HG03196 (cell line): ENCODE data around the gene GLTP.

Experiments used
- ATAC-seq: cut with Tn5 transposase; IDR thresholded peaks from one replicate; pipeline ENCODE4 v1.9.1; 2021; ENCODE audit not compliant: unreplicated experiment

The GLTP gene

DNA sequence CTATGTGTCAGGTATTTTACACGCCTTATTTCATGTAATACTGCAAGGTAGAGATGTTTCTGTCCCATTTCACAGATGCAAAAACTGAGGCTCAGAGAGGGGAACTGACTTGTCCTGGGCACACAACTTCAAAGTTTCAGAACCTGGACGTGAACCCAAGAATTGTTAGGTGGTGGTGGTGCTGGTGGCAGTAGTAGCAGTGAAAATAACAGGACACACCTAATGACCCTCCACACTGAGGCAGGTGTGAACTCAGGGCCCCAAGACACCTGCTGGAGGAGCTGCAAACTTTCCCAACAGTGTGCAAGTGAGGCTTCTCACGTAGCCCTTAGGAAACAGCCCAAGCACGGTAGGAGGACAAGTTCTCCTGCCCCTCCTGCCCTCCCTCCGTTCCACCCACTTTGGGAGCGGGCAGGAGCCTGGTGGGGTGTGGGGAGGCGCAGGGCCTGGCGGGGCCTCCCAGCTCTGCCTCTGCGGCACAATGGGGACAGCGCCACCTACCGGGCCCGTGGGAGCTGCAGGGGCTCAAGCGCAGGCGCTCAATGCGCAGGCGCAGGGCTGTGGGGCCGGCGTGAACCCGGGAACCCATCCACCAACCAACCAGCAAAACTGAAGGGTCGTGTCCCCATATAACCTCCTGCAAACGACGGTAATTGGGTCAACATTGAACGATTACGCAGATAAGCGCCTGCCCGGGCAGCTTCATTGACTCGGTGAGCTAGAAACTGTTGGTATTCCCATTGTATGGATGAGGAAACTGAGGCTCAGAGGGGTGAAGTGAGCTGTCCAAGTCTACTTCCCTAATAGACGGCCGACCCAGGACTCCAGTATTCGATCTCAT is 35.1 kb downstream of the GLTP start:
- peak; percentile 70 for ATAC-seq

- no peak for ATAC-seq
Observed at GRCh38 chr12:109844091-109844490, 36.2 kb downstream of the GLTP start.

DNA sequence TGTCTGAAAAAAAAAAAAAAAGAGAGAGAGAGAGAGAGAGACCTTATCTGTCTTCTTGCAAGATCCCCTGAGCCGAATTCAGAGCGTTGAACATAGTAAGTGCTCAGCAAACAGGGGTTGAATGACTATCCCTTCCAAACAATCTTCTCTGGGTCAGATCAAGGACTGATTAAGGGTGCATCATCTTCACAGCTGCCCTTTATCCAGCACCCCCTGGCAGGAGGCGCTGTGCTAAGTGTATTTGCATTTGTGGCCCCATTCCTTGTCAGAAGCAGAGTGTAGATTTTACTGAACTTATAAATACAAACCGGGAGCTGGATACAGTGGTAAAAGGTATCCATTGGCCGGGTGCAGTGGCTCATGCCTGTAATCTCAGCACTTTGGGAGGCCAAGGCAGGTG is 38.3 kb downstream of the GLTP start:
- no peak for ATAC-seq

DNA sequence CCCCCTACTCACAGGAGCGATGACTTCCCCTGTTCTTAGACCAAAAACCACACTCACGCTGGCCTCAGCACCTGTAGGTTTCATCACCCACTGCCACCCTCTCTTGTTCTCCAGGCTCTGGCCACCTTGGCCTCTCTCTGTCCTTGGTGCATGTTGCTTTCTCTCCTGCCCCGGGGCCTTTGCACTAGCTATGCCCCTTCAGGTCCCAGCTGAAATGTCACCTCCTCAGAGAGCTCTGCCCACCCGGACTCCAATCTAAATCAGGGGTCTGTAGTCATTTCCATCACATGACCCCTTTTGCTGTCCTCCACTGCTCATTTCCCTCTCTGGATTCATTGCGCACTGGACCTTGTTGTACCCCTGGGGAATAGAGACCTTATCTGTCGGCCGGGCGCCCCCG is 39.0 kb downstream of the GLTP start:
- no peak for ATAC-seq

GRCh38 chr12:109840305-109841074 is 39.9 kb downstream of the GLTP start:
- ATAC-seq = no peak

DNA sequence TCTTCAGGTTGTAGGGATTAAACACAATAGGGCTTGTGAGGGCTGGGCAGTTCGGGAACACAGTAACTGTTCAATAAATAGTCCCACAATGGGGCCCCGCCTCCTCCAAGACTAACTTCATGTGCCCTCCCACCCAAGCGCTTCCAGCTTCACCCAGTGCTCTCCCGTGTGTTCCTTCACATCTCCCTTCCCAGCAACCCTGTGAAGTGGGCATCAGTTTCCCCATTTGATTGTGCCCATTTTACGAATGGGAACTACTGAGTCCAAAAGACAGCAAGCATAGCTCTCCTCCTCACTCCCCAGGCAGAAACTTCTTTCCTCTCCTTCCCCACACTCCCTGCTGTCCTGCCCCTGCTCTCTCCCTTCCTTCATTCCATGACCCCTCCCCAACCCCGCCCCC is 40.9 kb downstream of the GLTP start:
- no peak for ATAC-seq

DNA sequence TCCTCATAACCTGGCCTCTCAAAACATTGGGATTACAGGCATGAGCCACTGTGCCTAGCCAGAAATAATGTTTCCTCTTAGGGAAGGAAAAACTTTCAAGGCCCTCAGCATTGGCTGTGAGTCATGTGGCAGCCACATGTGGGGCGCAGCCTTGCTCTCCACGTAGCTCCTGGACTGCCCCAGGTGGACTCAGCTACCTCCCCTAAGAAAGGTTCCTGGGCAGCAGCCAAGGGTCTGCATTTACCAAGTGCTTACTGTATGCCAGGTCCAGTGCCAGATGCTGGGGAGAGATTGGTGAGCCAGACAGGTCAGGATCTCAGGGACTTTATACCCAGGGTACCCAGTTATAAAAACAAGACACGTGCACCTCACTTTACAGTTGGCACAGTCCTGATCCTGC is 43.4 kb downstream of the GLTP start:
- ATAC-seq = no peak

DNA sequence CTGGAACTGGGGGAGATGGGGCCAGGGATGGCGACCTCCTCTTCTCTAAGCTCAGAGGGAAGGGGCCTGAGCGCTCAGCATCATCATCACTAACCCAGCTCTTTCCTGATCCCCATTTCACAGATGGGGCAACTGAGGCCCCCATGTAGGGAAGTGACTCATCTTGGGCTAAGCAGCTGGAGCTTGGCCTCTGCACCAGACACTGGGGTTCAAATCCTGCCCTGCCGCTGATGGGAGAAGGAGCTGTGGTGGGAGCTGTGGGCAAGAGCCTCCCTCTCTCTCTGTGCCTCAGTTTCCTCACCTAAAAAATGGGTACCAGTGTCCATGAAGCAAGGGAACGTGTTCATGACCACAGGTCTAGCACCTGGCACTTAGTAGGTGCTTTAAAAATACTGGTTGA is 44.5 kb downstream of the GLTP start:
- ATAC-seq = no peak

- ATAC-seq = no peak
Observed at GRCh38 chr12:109833307-109834189, 46.8 kb downstream of the GLTP start, which contains the start of gene TRPV4. Gene TRPV4, minus strand, starts transcription at chr12:109833398. Its CDS starts 18,602 bp downstream, at chr12:109814796.

DNA sequence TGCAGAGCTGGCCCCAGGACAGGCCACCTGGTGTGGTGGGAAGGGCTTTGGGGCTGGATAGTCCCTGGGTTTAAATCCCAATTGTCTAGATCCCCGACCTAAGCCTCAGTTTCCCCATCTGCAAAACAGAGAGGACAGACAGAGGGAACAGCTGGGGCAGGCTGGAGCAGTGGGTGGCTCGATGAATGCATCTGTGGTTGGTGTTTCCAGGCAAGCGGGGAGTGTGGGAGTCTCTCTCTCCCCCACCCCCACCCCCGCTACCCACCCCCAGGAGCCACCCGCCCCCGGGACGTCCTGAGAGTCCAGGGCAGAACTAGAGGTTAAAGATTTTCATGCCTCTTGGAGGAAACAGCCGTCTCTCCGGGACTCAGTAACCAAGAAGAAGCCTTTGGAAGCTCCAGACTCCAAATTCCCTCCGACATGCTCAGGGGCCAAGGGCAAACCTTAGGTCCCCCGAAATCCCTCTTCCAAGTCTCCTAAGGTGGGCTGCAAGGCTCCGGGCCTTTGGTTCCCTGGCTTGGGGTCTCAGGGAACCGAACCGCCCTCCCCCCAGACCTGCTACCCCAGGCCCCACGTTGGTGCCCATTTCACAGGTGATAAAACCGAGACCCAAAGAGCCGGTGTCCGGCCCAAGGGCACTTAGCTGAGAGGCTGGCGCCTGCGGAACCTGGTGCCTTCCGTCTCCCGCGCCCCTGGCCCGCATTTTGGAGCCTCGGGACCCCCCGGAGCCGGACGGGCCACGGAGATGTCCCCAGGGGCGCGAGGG is 47.6 kb downstream of the GLTP start:
- ATAC-seq = no peak

DNA sequence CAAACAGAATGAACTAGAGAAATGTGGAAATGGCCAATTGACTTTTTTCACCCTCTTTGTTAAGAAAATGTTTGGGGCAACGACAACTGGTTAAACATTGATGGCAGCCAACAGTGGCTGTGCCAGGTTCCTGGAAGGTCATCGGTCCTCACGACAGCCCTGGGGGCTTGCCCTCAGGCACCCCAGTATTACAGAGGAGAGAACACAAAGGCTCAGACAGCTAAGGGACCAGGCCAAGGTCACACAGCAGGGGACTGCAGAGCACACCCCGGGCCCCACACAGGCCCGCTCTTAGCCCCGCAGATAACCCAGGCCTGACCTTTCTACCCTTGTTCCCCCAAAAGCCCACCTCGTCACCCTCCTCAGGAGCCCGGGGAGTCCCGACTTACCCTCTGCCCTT is 48.4 kb downstream of the GLTP start:
- ATAC-seq = no peak

DNA sequence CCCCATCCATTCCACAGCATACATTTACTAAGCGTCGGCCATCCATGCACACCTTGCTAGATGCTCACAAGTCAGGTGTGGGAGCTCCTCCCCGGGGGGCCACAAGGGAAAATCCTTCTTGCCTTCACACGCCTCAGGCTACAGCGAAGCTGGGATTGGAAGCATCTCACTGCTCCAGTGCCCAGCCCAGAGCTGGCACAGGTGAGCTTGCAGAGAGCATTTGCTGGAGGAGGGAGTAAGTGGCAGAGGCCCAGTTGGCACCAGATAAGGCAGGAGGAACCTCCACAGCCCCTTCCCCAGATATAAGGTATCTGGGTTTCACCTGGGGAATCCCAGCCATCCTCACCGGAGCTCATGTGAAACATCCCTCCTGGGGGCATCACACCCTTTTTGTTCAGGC is 49.0 kb downstream of the GLTP start:
- ATAC-seq = no peak

GRCh38 chr12:109830718-109831117 is 49.6 kb downstream of the GLTP start:
- ATAC-seq = no peak

DNA sequence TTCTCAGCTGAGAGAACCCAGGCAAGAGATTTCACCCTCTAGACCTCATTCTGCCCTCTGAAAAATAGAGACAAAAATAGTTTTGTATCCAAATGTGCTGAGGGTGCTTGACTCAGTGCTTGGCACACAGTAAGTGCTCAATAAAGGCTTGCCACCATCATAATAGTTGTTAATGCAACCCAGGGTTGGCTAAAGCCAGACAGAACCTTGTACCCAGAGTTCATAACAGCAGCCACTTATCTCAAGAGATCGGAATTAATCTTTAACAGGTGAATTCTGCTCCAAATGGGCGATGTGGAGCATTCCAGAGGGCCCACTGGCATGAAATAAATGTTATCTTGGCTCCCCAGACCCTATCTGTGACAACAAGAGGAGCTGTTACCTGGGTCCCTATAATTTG is 50.1 kb downstream of the GLTP start:
- no peak for ATAC-seq

GRCh38 chr12:109829667-109830066 is 50.7 kb downstream of the GLTP start:
- ATAC-seq = no peak

DNA sequence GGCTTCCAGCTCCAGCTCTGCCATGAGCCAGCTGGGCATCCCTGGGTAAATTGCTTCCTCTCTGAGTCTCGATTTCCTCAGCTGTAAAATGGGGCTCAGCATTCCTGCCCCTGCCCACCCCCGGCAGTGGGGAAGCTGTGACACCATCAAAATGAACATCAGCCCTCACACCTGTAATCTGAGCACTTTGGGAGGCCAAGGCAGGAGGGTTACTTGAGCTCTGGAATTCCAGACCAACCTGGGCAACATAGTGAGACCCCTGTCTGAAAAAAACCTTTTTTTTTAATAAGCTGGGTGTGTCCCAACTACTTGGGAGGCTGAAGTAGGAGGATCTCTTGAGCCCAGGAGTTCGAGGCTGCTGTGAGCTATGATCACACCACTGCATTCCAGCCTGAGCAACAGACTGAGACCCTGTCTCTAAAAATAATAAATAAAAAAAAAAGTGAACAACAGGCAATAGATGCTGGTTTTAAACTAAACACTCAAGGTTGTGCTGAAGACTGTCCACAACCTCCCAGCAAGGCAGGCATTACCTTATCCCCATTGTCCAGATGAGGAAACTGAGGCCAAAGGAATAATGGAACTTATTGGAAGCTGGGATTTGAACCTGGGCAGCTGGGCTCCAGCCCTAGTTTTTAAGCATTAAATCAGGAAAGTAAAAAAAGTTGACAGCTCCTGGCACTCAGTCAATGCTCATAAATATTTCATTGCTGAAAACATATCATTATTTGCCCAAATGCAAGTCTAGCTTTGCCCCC is 51.4 kb downstream of the GLTP start:
- no peak for ATAC-seq

GRCh38 chr12:109827566-109828550 is 52.5 kb downstream of the GLTP start:
- ATAC-seq = no peak

DNA sequence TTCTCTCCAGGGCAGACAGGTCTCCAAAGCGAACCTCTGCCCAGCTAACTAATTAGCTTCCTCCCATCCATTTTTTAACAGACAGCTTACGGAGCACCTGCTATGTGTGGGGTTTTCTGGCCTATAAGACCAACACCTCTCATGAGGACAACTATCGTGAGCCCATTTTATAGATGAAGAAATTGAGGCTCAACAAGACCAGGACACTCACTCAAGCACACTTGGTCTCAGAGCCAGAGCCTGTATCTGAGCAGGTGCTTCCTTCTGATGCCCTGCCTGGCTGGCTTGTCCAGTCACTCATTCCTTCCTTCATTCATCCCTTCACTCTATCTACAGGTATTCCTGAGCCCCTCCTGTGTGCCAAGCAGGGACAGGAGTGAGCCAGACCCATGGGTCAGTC is 53.3 kb downstream of the GLTP start:
- no peak for ATAC-seq

GRCh38 chr12:109824731-109825130 is 55.6 kb downstream of the GLTP start:
- ATAC-seq = no peak
